Stomach (tissue), 4 donors: ENCODE measurements around the gene TRAFD1.

ENCODE experiments used
- CTCF ChIP-seq, 7 experiments: fragments of 450-650 bp in 4 of 7; fragments of 200-600 bp in 3 of 7; sonication (generic) in 3 of 7; IDR thresholded peaks; one replicate each; pipeline ENCODE4 v1.5.1; 2016 to 2019; ENCODE audit warnings: antibody characterized with exemption in 7 of 7, control low read depth in 2 of 7, mild to moderate bottlenecking in 1 of 7
- POLR2A ChIP-seq, 4 donors: fragments of 450-650 bp; IDR thresholded peaks; one replicate each; pipeline ENCODE4 v1.6.1; 2016; ENCODE audit warnings: antibody characterized with exemption in 4 of 4, control low read depth in 2 of 4, mild to moderate bottlenecking in 1 of 4, moderate library complexity in 1 of 4
- POLR2AphosphoS5 ChIP-seq, 3 donors: sonication (generic); formaldehyde crosslinking; IDR thresholded peaks; one replicate each; pipeline ENCODE4 v1.6.1; 2016; ENCODE audit warnings: antibody characterized with exemption in 3 of 3

- no peak for TF ChIP-seq POLR2AphosphoS5 (IDR thresholded peaks at IDR 0.05)
- no peak for TF ChIP-seq CTCF (IDR thresholded peaks at IDR 0.05)
- no peak for TF ChIP-seq POLR2A (IDR thresholded peaks at IDR 0.05)
Measured at GRCh38 chr12:112184056-112184887, 58.9 kb downstream of the TRAFD1 start.
